Stimulated activated CD8-positive, alpha-beta memory T cell treated with anti-CD3 and anti-CD28 coated beads, Interleukin-2, amount 100 ng/mL, for 48 hours (primary cell): ENCODE data around the gene TFAP2D.

ENCODE experiments used
- DNase-seq, 2 donors: peaks; one replicate each; pipeline ENCODE4 v3.0.0-alpha.2; 2020; ENCODE audit warnings: low read depth in 2 of 2

Gene TFAP2D

DNA sequence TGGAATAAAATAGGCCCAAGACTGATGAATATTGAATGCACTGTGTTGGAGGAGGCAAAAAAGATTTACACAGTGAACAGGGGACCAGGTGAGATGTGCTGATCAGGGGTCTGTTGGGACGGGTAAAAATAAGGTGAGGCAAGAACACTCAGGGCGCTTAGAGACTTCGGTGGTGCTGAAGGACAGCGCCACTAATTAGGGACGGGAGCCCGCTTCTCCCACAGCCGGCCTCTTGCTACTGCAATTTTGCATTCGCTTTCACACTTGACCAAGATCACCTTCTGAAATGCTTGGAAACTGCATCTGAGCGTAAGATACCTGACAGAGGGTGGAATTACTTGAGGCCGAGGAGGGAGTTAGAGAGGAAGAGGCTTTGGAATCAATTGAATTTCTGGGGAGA lies 7.3 kb downstream of the TFAP2D start:
- DNase-seq, result no peak

GRCh38 chr6:50721978-50722377 lies 8.7 kb downstream of the TFAP2D start:
- no peak for DNase-seq

GRCh38 chr6:50722829-50723554 lies 9.7 kb downstream of the TFAP2D start:
- DNase-seq, result no peak

DNA sequence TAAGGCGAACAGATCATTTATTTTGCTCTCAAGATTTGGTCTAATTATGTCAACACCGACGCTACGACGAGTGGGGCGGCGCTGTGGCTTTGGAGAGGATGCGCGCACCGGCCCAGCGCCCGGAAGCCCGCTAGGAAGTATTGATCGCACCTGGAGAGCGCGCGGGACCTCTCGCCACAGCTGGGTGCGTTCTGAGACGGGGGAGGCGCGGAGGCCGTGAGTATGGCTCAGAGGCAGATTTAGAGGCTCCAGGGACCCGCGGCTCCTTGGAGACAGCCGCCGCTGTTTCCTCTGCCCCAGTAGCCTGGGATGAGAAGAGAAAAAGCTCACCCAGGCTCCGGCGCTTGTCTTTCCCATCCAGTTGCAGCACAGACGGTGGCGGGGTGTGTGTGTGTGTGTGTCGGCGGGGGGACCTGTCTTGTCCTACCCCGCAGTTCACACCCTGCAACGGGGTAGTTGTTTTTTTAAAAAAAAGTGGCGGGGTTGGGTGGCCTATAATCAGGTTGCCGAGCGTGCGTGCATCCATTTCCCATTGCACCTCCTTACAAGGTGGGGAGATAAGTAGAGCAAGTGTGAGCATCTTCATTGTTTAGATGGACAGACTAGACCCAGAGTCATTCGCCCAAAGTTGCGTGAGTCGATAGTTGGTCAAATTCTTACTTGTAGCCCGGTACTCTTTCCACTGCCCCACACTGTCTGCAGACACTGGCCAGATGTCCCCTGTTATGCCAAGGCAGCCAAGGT lies 11.2 kb downstream of the TFAP2D start:
- no peak for DNase-seq

DNA sequence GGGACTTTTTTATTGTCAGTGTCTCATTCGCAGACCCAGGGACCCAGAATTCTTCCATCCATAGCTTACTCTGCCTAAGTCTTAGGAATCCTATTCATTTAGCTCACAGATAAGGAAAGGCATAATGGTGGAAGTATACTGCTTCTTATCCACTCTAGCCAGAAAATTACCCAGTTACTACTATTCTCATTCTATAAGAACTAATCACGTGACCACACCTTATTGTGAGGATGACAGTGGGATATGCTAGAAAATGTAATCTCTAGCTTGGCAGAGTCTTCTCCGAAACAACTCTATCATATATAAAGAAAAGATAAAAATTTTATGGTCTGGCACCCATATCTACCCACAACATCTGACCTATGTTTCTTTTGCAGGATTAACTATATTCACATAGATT lies 21.2 kb downstream of the TFAP2D start:
- no peak for DNase-seq

- DNase-seq, result no peak
Measured at GRCh38 chr6:50742161-50742560, 28.8 kb downstream of the TFAP2D start.

DNA sequence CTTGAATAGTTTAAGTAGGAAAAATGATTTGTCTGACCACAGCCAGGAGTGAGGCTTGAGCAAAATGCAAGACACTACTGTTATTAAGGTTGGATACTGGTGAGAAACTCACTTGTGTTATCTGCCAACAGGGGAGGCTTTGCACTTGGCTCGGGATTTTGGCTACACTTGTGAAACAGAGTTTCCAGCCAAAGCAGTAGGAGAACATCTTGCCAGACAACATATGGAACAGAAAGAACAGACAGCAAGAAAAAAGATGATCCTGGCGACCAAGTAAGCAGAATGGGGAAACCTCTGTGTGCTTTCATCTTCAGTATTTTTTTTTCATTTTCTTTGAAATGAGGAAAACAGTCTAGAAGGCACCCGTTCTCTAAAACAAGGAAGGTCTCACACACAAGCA lies 31.6 kb downstream of the TFAP2D start:
- DNase-seq, result no peak

DNA sequence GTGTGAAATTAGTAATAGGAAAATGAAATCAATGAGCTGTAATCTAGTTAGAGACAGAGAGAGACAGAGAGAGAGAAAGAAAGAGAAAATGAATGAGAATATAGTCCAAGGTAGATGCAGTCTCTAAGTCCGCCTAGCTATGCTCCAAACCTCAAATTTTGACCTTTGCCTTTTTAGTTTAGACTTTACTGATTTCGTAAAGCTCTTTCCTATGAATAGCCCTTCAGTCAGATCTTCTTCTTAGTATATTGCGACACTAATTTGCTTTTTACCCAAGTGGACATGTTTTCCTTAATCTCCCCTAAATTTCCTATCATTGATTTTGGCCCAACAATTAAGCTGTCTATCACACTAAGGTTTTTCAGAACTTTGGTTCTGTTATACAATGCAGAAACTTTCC lies 49.5 kb downstream of the TFAP2D start:
- DNase-seq, result no peak

GRCh38 chr6:50778696-50779095 lies 65.4 kb downstream of the TFAP2D start:
- no peak for DNase-seq

- DNase-seq, result no peak
Measured at GRCh38 chr6:50780382-50780781, 67.1 kb downstream of the TFAP2D start.

GRCh38 chr6:50785921-50786320 lies 72.6 kb downstream of the TFAP2D start:
- no peak for DNase-seq

- no peak for DNase-seq
Measured at GRCh38 chr6:50791900-50792508, 78.7 kb downstream of the TFAP2D start.

- no peak for DNase-seq
Measured at GRCh38 chr6:50792771-50793170, 79.4 kb downstream of the TFAP2D start.

- no peak for DNase-seq
Measured at GRCh38 chr6:50795574-50795973, 82.2 kb downstream of the TFAP2D start.

DNA sequence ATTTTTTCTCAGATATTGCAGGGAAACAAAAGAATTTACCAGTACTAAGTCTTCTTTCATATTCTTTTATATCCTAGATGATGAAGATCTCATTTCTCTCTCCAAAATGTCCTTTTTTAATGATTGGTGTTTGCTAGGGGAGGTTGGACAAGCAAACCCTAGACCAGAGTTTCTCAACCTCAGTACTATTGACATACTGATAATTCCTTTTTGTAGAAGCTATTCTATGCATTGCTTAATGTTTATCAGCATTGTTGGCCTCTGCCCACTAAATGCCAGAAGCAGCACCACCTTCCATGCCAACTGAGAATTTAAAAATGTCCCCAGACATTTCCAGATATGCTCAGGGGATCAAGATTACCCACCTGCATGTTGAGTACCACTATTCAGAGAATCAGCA lies 91.0 kb downstream of the TFAP2D start:
- no peak for DNase-seq

DNA sequence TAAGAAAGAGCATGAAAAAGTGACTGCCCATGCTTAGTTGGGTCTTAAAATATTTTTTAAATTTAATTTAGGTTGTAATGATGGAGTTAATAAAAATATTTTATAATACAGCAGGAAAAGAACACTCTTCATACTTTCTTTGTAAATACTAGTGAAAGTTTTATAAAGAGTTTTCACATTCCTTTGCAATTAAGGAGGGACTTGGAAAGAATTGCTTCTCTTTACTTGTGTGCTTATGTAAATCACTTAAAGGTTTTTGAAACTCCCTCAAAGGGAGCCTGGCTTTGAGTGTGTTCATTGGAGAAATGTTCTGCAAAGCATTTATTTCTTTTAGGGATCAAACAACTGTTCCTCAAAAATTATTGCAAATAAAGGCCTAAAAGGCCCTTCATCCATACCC lies 93.7 kb downstream of the TFAP2D start:
- no peak for DNase-seq

DNA sequence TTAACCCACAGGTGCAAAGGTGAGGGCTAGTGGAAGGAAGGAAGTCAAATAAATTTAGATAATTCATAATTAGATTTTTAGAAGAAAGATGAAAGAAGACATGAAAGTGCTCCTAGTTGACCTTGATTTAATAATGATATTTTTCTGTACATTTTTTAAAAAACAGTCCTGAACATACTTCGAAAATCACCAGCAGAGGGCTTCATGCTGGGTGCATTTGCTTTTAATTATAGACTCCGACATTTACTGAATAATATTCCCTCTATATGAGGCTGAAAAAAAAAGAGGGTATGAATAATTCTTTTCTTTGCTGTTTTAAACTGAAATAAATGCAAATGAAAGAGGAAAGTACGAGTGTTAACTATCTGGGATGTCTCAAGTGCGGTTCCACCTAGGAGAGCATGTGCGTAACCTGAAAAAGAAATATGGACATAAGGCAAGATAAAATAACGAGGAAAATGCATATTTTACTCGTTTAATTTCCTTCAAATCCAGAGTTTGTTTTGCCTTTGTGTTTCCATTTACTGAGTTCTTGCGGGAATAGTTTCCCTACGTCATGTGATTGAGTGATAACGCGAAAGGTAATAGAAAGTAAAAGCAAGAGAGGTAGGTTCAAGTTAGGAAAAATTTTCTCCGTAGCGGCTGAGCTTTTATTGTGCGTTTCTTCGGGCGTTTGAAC lies 102.2 kb downstream of the TFAP2D start:
- DNase-seq, result no peak

- peak; percentile 18 to 53 for DNase-seq
Measured at GRCh38 chr6:50816115-50816675, 102.9 kb downstream of the TFAP2D start.

DNA sequence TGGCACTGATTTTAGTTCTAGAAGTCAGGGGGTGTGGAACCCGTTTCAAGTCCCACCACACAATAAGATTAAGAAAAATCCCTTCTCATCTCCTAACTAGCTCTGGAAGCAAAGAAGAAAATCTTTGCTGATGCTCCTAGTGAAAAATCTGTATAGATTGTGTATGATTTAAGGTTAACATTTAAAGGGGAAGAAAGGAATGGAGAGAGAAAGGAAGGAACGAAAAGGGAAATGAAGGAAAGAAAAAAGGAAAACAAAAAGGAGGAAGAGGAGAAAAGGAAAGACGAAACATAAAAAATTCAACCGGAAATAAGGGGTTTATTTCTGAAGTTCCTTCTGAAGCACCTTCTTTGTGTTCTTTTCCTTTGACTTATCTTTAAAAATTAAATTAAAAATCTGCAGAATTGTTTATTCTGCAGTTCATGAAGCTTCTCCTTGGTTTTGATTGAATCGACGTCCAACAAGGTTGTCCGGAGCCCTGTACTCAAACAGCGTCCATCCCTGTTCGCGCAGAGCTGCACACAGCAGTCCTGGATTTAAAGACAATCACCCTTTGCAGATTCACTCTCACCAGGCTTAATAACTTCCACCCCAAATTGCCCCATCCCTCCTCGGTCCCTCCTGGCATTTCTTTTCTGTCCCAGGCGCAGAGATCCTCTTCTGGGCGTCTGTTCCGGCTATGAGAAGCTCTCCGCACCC lies 103.8 kb downstream of the TFAP2D start:
- no peak for DNase-seq

DNA sequence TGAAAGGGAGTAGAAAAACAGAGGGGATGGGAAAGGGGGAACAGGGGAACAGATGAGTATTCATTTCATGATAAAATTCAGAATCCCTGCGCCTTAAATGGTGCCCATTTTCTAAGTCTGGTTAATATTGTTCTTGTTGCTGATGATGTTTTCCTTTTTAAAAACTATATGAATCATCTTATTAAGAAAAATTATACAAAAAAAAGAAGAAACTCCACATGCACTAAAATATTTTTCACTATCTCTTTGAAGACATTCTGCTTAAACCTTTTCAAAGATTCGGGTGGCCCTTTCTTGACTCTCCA lies 104.3 kb downstream of the TFAP2D start:
- no peak for DNase-seq

DNA sequence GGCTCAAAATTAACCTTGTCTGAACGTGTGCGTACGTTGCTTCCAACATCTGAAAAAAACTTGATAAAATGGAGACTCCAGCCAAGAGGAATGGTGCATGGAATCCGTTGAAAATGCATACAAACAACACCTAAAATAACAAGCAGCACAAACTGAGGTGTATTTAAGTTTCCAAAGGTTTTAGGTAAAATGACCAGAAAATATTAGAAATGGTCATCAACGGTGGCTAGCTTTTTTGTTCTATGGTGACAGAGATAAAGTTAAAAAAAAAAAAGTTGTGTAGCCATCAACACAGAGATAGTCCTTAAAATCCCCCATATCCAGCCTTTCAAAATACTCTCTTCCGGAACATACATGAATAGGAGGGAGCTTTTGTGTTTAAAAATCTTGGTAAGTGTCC lies 104.7 kb downstream of the TFAP2D start:
- DNase-seq, result no peak

- DNase-seq, result no peak
Measured at GRCh38 chr6:50818673-50819072, 105.3 kb downstream of the TFAP2D start, which contains the start of gene TFAP2B. TSS of gene TFAP2B (plus strand) at chr6:50818871. CDS start at chr6:50818892, 21 bp downstream.
